HFFc6 (cell line): ENCODE data around the gene TANGO2. TPM values are rescaled to one million over a fixed set of nuclear protein-coding genes. Genes with fewer than 3 reads are reported as not detected.
A peak's percentile ranks its signal among the peaks of the same experiment; 100 is the strongest.

ENCODE experiments used
- DNase-seq: peaks from one replicate; pipeline ENCODE4 v3.0.0-alpha.2; 2018
- H3K27ac Mint-ChIP-seq: 2 replicates; pipeline ENCODE4 v1.8.0; 2020; ENCODE audit warnings: mild to moderate bottlenecking, mixed read lengths
- H3K27me3 Mint-ChIP-seq: 2 replicates; pipeline ENCODE4 v1.8.0; 2021; ENCODE audit warnings: mild to moderate bottlenecking, moderate library complexity, mixed read lengths; ENCODE audit not compliant: insufficient read depth
- H3K36me3 Mint-ChIP-seq: 2 replicates; pipeline ENCODE4 v1.8.0; 2021; ENCODE audit warnings: low read depth, mixed read lengths
- H3K4me1 Mint-ChIP-seq: 2 replicates; pipeline ENCODE4 v1.8.0; 2020; ENCODE audit warnings: low read depth, mixed read lengths
- H3K4me3 Mint-ChIP-seq: 2 replicates; pipeline ENCODE4 v1.8.0; 2020; ENCODE audit warnings: mild to moderate bottlenecking, moderate library complexity, mixed read lengths
- H3K9me3 Mint-ChIP-seq: 2 replicates; pipeline ENCODE4 v1.8.0; 2020; ENCODE audit warnings: mild to moderate bottlenecking, mixed read lengths
- total RNA-seq, 6 experiments: library from RNA; stranded (reverse); fragmentation: NEBNext Ultra II Directional; extraction: Animal tissue kit (Norgen Biotek cat#: 25700); gene quantifications; 2 replicates in 1 of 6; 3 replicates in 5 of 6; pipeline ENCODE4 v1.2.3, GENCODE V29; 2021
- TF ChIP-seq, protein P1 (sequence below): fragments of 200-600 bp; sonication (generic); IDR thresholded peaks from 2 replicates; pipeline ENCODE4 v1.5.0; 2021; ENCODE audit warnings: antibody characterized with exemption, mild to moderate bottlenecking

TANGO2 gene
- total RNA-seq, 6 experiments from 2014 or later = 28.5 to 38.0 (median 34.9) TPM

DNA sequence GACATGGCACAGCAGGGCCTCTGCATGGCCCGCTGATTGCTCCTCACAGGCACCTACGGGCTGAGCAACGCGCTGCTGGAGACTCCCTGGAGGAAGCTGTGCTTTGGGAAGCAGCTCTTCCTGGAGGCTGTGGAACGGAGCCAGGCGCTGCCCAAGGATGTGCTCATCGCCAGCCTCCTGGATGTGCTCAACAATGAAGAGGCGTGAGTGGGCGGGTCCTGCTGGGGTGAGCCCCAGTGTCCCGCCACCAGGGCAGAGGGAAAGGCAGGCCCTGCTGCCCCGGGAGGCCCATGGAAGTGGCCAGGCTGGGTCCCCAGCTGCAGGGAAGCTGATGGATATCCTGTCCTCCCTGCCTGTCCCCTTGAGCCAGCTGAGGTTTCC, 40.6 kb downstream of the TANGO2 start:
- Mint-ChIP-seq H3K36me3 (peaks cover 9% of the 10 kb centered on the region), H3K27ac (peak overlapping the region; percentile 38; the same call in 1 of the 2 replicates), H3K4me1 (peaks cover 15% of the 10 kb centered on the region), H3K4me3 (no peak overlapping the region), H3K27me3 (peaks cover 2% of the 10 kb centered on the region; the same call in 1 of the 2 replicates), H3K9me3 (no peaks in the 10 kb centered on the region)
- no peak for DNase-seq
- TF ChIP-seq, protein P1, sequence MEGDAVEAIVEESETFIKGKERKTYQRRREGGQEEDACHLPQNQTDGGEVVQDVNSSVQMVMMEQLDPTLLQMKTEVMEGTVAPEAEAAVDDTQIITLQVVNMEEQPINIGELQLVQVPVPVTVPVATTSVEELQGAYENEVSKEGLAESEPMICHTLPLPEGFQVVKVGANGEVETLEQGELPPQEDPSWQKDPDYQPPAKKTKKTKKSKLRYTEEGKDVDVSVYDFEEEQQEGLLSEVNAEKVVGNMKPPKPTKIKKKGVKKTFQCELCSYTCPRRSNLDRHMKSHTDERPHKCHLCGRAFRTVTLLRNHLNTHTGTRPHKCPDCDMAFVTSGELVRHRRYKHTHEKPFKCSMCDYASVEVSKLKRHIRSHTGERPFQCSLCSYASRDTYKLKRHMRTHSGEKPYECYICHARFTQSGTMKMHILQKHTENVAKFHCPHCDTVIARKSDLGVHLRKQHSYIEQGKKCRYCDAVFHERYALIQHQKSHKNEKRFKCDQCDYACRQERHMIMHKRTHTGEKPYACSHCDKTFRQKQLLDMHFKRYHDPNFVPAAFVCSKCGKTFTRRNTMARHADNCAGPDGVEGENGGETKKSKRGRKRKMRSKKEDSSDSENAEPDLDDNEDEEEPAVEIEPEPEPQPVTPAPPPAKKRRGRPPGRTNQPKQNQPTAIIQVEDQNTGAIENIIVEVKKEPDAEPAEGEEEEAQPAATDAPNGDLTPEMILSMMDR = no peak

DNA sequence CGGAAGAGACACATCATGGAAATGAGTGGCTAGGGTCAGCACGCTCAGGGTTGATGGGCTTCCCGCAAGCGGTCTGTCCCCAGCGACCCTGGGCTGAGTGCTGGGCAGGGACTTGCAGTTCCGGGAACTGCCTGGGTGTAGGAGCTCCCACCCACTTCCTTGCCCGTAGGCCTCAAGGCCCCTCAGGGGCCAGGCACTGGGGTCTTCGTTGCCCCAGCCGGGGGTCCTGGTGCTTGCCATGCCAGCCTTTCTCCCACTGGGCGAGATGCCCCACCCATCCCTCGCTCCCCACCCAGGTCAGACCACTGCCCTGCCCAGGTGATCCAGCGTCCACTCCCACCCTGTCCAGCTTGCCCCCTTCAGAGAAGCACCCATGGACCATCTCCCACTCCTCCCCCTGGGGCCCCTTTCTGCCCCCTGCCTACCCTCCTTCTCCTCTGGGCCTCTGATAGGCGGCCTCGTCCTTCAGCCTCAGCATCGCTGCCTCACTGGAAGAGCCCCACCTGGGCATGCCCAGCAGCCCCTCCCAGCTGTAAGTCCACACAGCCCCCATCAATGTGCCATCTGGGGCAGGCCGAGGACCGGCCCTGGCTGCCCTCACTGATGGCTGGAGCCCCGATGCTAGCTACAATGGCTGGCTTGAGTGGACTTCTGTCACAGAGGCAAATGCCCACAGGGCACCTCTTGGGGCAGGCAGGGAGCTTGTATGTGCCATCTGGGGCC, 41.3 kb downstream of the TANGO2 start:
- peaks cover 9% of the 10 kb centered on the region for H3K36me3 Mint-ChIP-seq
- H3K4me1 Mint-ChIP-seq = peaks cover 15% of the 10 kb centered on the region
- H3K27ac Mint-ChIP-seq = peak overlapping the region; percentile 81
- H3K4me3 Mint-ChIP-seq = no peak overlapping the region; the same call in 1 of the 2 replicates
- no peaks in the 10 kb centered on the region for H3K9me3 Mint-ChIP-seq
- DNase-seq = no peak
- TF ChIP-seq, protein P1 = no peak
- H3K27me3 Mint-ChIP-seq = peaks cover 2% of the 10 kb centered on the region

DNA sequence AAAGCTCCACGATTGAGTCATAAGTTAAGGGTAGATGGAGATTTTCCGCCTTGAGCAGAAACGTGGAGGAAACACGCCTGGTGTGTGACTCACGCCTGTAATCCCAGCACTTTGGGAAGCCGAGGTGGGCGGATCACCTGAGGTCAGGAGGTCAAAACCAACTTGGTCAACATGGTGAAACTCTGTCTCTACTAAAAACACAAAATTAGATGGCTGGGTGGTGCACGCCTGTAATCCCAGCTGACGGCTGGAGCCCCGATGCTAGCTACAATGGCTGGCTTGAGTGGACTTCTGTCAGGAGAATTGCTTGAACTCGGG, 41.8 kb downstream of the TANGO2 start:
- H3K9me3 Mint-ChIP-seq = no peaks in the 10 kb centered on the region
- peak; percentile 80 for DNase-seq
- H3K27me3 Mint-ChIP-seq = peaks cover 6% of the 10 kb centered on the region
- H3K36me3 Mint-ChIP-seq = peaks cover 9% of the 10 kb centered on the region
- no peak overlapping the region for H3K4me3 Mint-ChIP-seq
- H3K27ac Mint-ChIP-seq = peak overlapping the region; percentile 81
- TF ChIP-seq, protein P1 = no peak
- peaks cover 15% of the 10 kb centered on the region for H3K4me1 Mint-ChIP-seq

DNA sequence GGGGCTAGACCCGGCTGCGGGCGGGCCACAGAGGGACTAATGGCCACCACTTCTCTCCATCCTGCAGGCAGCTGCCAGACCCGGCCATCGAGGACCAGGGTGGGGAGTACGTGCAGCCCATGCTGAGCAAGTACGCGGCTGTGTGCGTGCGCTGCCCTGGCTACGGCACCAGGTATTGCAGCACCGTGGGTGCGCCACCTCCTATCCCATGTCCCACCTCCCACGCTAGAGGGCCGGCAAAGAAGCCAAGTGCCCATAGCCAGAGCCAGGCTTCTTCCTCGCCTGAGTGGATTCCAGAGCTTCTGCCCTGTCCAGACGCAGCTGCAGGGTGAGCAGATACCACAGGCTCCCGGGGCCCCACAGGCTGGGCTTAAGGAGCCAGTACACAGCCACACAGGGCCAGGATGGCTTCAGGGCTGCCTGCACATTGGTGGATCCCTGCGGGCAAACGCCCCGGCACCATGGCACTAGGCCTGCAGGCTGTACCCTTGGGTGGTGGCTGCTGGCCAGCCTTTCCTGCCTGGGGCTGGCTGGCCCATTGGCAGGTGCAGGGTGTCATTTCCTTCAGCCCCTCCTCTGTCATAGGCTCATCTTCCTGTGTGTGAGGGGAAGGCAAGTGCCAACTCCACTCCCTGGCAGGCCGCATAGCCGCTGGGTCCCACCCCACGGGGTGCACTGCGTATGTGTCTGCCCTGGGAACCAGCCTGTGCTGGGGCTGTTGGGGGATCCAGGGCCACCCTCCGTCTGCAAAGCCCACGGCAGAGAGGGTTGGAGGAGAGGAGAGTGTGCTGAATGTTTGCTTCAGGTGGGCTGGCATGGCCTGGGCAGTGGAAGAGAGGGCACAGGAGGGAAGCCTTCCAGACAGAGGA, 42.6 kb downstream of the TANGO2 start:
- Mint-ChIP-seq H3K36me3 (peaks cover 9% of the 10 kb centered on the region), H3K27ac (peak overlapping the region; percentile 81; the same call in 1 of the 2 replicates), H3K9me3 (no peaks in the 10 kb centered on the region), H3K4me1 (peaks cover 15% of the 10 kb centered on the region), H3K27me3 (peaks cover 6% of the 10 kb centered on the region), H3K4me3 (no peak overlapping the region)
- no peak for DNase-seq
- TF ChIP-seq, protein P1 = peak; percentile 31; the same call in 1 of the 2 replicates

DNA sequence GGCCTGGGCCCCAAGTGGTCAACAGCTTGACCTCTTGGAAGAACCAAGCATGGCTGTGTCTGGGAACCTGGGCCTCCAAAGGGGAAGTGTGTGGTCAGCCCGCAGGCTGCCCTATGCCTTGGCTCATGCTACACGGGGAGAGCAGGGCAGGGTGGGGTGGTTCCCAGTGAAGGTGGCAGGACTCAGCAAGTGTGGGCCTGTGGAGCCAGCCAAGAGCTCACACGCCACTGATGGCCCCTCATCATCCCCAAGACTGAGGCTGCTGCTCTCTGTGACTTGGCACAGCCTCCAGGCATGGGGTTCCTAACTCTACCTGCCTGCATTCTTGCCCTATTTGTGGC, 43.2 kb downstream of the TANGO2 start:
- Mint-ChIP-seq H3K36me3 (peaks cover 9% of the 10 kb centered on the region), H3K4me3 (no peak overlapping the region), H3K4me1 (peaks cover 15% of the 10 kb centered on the region), H3K27ac (no peak overlapping the region), H3K9me3 (no peaks in the 10 kb centered on the region), H3K27me3 (peaks cover 6% of the 10 kb centered on the region)
- no peak for DNase-seq
- TF ChIP-seq, protein P1 = no peak
